Keratinocyte (primary cell): ENCODE results near the gene METRNL. TPM values are rescaled to one million over a fixed set of nuclear protein-coding genes. Genes with fewer than 3 reads are reported as not detected.
A peak's percentile ranks its signal among the peaks of the same experiment; 100 is the strongest.

Source experiments
- DNase-seq: peaks from one replicate; pipeline ENCODE4 v3.0.0-alpha.2; 2011; ENCODE audit warnings: low read depth, missing footprints, low spot score
- FAIRE-seq: peaks from 2 replicates; lab custom pipeline; 2011; peaks lifted over from hg19 to GRCh38; lab: Jason Lieb, UNC
- H2AFZ ChIP-seq: 2 replicates; pipeline ENCODE4 v1.6.0; 2012; ENCODE audit warnings: low read length, control low read depth, inconsistent platforms; ENCODE audit not compliant: control insufficient read depth
- H3K27ac ChIP-seq: 2 replicates; pipeline ENCODE4 v1.5.1; 2011; ENCODE audit warnings: low read length; ENCODE audit not compliant: control insufficient read depth, insufficient read depth
- H3K27me3 ChIP-seq: 3 replicates; pipeline ENCODE4 v1.6.0; 2011; ENCODE audit warnings: low read length; ENCODE audit not compliant: control insufficient read depth, insufficient read depth; ENCODE audit errors: extremely low read depth
- H3K36me3 ChIP-seq, 2 experiments: 2 replicates in 1 of 2; 3 replicates in 1 of 2; pipeline ENCODE4 v1.5.1; 2011; ENCODE audit warnings: low read length in 2 of 2, mild to moderate bottlenecking in 1 of 2; ENCODE audit not compliant: control insufficient read depth in 2 of 2, insufficient read depth in 2 of 2; ENCODE audit errors: extremely low read depth in 1 of 2
- H3K4me1 ChIP-seq: 3 replicates; pipeline ENCODE4 v1.5.1; 2011; ENCODE audit warnings: low read length; ENCODE audit not compliant: control insufficient read depth, insufficient read depth; ENCODE audit errors: extremely low read depth
- H3K4me2 ChIP-seq: 3 replicates; pipeline ENCODE4 v1.6.0; 2011; ENCODE audit warnings: low read depth, low read length; ENCODE audit not compliant: control insufficient read depth, insufficient read depth; ENCODE audit errors: extremely low read depth
- H3K4me3 ChIP-seq, 3 experiments: fragments of 200-600 bp in 1 of 3; sonication (generic) in 1 of 3; 2 replicates in 2 of 3; 3 replicates in 1 of 3; pipeline ENCODE4 v1.5.1; 2011 to 2016; ENCODE audit warnings: low read length in 3 of 3, mild to moderate bottlenecking in 3 of 3, control low read depth in 2 of 3, inconsistent platforms in 1 of 3, low read depth in 1 of 3, mixed read lengths in 1 of 3, mixed run types in 1 of 3, moderate library complexity in 1 of 3; ENCODE audit not compliant: control insufficient read depth in 2 of 3, insufficient read depth in 2 of 3; ENCODE audit errors: extremely low read depth in 1 of 3
- H3K79me2 ChIP-seq: 2 replicates; pipeline ENCODE4 v1.6.0; 2012; ENCODE audit warnings: low read length; ENCODE audit not compliant: control insufficient read depth, insufficient read depth
- H3K9ac ChIP-seq: 3 replicates; pipeline ENCODE4 v1.6.0; 2011; ENCODE audit warnings: low read length; ENCODE audit not compliant: control insufficient read depth, insufficient read depth; ENCODE audit errors: extremely low read depth
- H3K9me1 ChIP-seq: 3 replicates; pipeline ENCODE4 v1.6.0; 2011; ENCODE audit warnings: low read length; ENCODE audit not compliant: control insufficient read depth, insufficient read depth; ENCODE audit errors: extremely low read depth
- H3K9me3 ChIP-seq: 2 replicates; pipeline ENCODE4 v1.5.1; 2012; ENCODE audit warnings: low read depth, low read length; ENCODE audit not compliant: control insufficient read depth
- H4K20me1 ChIP-seq: 3 replicates; pipeline ENCODE4 v1.6.0; 2011; ENCODE audit warnings: low read length; ENCODE audit not compliant: control insufficient read depth, insufficient read depth; ENCODE audit errors: extremely low read depth
- CTCF ChIP-seq, 3 experiments: IDR thresholded peaks in 1 of 3; conservative IDR thresholded peaks in 1 of 3; optimal IDR thresholded peaks in 1 of 3; 2 replicates in 2 of 3; 3 replicates in 1 of 3; pipeline versions ENCODE3 to v1.5.1; 2011; ENCODE audit warnings: low read length in 3 of 3, mild to moderate bottlenecking in 3 of 3, moderate library complexity in 2 of 3, control low read depth in 1 of 3, inconsistent platforms in 1 of 3; ENCODE audit not compliant: insufficient read depth in 2 of 3; ENCODE audit errors: extremely low read depth in 1 of 3
- EZH2 ChIP-seq: IDR thresholded peaks from one replicate; pipeline ENCODE4 v1.6.1; 2012; ENCODE audit warnings: inconsistent platforms, mild to moderate bottlenecking, low read length, moderate library complexity
- dilution Hi-C: fragments of 300-500 bp; cut with MboI; formaldehyde crosslinking; loops from one replicate; pipeline ENCODE4 v1.7.0; 2020; ENCODE audit warnings: low sequenced_read_pairs; ENCODE audit not compliant: extremely low pct_ligation_motif_present
- polyA plus RNA-seq, 5 experiments: library from polyadenylated mRNA; depleted of rRNA in 3 of 5; stranded (reverse) in 3 of 5; stranded (forward) in 1 of 5; unstranded in 1 of 5; fragments of >200 nt; gene quantifications; 1 replicate in 1 of 5; 2 replicates in 3 of 5; 3 replicates in 1 of 5; pipeline versions ENCODE4 v1.2.1 to v1.2.3, GENCODE V29; 2011 to 2012; ENCODE audit warnings: missing spikeins in 2 of 5, low read depth in 1 of 5, low replicate concordance in 1 of 5

The METRNL gene
- polyA plus RNA-seq, 1 donor (not counting 4 experiments of a cell fraction or from before 2014, with no cell fraction given): 3.1 TPM

GRCh38 chr17:83109793-83110645 is 30.6 kb downstream of the METRNL start:
- Histone ChIP-seq H3K9me1 (no peaks in the 10 kb centered on the region), H3K9me3 (peaks cover 3% of the 10 kb centered on the region), H3K4me3 (peak overlapping the region; percentile 31 to 67 (median 63)), H2AFZ (peak overlapping the region; percentile 50), H3K27me3 (peaks cover 45% of the 10 kb centered on the region), H3K36me3 (no peaks in the 10 kb centered on the region), H3K27ac (no peak overlapping the region), H4K20me1 (no peaks in the 10 kb centered on the region), H3K79me2 (no peaks in the 10 kb centered on the region), H3K4me2 (peak overlapping the region; percentile 82), H3K9ac (peak overlapping the region; percentile 71), H3K4me1 (peaks cover 16% of the 10 kb centered on the region)
- no peak for TF ChIP-seq CTCF (optimal IDR thresholded peaks at IDR 0.05 in 1 of 3, IDR thresholded peaks at IDR 0.05 in 1 of 3, conservative IDR thresholded peaks at IDR 0.05 in 1 of 3; ENCODE audit: extremely low read depth in 1 of 3, insufficient read depth in 2 of 3, low read length in 3 of 3)
- TF ChIP-seq EZH2: no peak
- peak; percentile 82 for DNase-seq
- dilution Hi-C loops: no loop called here
- FAIRE-seq: peak; percentile 97

- Histone ChIP-seq H3K79me2 (no peaks in the 10 kb centered on the region), H3K9me1 (no peaks in the 10 kb centered on the region), H2AFZ (peak overlapping the region; percentile 3), H3K9me3 (peaks cover 3% of the 10 kb centered on the region), H3K27me3 (peaks cover 42% of the 10 kb centered on the region), H3K27ac (no peak overlapping the region), H3K36me3 (no peaks in the 10 kb centered on the region), H3K4me2 (peak overlapping the region; percentile 82), H4K20me1 (no peaks in the 10 kb centered on the region), H3K4me1 (peaks cover 16% of the 10 kb centered on the region), H3K4me3 (peak overlapping the region in 1 of 3 experiments; percentile 67), H3K9ac (peak overlapping the region; percentile 5)
- dilution Hi-C loops: no loop called here
- FAIRE-seq (peak; percentile 39), DNase-seq (no peak)
- TF ChIP-seq CTCF (optimal IDR thresholded peaks at IDR 0.05 in 1 of 3, IDR thresholded peaks at IDR 0.05 in 1 of 3, conservative IDR thresholded peaks at IDR 0.05 in 1 of 3; ENCODE audit: extremely low read depth in 1 of 3, insufficient read depth in 2 of 3, low read length in 3 of 3) (no peak), EZH2 (no peak)
These were observed 31.3 kb downstream of the METRNL start for GRCh38 chr17:83110735-83111134.
